ENCODE results near the gene PRPF40B. TPM values are rescaled to one million over a fixed set of nuclear protein-coding genes. Genes with fewer than 3 reads are reported as not detected.

PRPF40B gene
- total RNA-seq, 1 experiment from 2014 or later, result 27.5 TPM

DNA sequence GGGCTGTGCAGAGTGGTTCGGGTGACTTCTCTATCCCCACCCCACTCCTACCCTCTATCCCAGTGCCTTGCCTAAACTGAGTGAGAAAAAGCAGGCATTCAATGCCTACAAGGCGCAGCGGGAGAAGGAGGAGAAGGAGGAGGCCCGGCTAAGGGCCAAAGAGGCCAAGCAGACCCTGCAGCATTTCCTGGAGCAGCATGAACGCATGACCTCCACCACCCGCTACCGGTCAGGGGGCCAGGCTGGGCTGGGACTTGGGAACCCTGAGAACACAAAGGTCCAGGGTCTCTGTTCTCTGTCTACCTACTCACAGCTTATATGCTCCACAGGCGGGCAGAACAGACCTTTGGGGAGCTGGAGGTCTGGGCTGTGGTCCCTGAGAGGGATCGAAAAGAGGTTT, 11.7 kb downstream of the PRPF40B start:
- BruUV-seq (replicated peaks), result no TSS peak
- Histone ChIP-seq H3K79me2 (ENCODE audit: low read depth) (no peaks in the 10 kb centered on the region), H3K9me2 (ENCODE audit: insufficient read depth) (no peaks in the 10 kb centered on the region), H3K4me3 (no peak overlapping the region), H3K27ac (no peak overlapping the region), H3F3A (ENCODE audit: insufficient read depth, low read depth) (no peaks in the 10 kb centered on the region), H3K9me3 (ENCODE audit: insufficient read depth, low read depth) (no peaks in the 10 kb centered on the region), H3K36me3 (ENCODE audit: low read depth) (no peaks in the 10 kb centered on the region), H3K4me1 (replicated peaks; ENCODE audit: insufficient read depth) (no peaks in the 10 kb centered on the region), H2AFZ (no peak overlapping the region), H4K20me1 (ENCODE audit: insufficient read depth) (no peaks in the 10 kb centered on the region), H3K4me2 (no peak overlapping the region), H3K27me3 (ENCODE audit: insufficient read depth, low read depth) (no peaks in the 10 kb centered on the region)
- intact Hi-C loops (cut with micrococcal nuclease; ENCODE audit: unreplicated experiment), result no loop called here
- CTCF ChIA-PET, result interaction anchor here (0.5 kb wide), 1 partner anchor 12 kb away, joined by 3 read pairs; the partner anchor contains the start of gene PRPF40B
- DNase-seq, result no peak
- TF ChIP-seq, protein P1, sequence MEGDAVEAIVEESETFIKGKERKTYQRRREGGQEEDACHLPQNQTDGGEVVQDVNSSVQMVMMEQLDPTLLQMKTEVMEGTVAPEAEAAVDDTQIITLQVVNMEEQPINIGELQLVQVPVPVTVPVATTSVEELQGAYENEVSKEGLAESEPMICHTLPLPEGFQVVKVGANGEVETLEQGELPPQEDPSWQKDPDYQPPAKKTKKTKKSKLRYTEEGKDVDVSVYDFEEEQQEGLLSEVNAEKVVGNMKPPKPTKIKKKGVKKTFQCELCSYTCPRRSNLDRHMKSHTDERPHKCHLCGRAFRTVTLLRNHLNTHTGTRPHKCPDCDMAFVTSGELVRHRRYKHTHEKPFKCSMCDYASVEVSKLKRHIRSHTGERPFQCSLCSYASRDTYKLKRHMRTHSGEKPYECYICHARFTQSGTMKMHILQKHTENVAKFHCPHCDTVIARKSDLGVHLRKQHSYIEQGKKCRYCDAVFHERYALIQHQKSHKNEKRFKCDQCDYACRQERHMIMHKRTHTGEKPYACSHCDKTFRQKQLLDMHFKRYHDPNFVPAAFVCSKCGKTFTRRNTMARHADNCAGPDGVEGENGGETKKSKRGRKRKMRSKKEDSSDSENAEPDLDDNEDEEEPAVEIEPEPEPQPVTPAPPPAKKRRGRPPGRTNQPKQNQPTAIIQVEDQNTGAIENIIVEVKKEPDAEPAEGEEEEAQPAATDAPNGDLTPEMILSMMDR (conservative IDR thresholded peaks at IDR 0.05), result no peak
- TF ChIP-seq EZH2 (IDR thresholded peaks at IDR 0.05; ENCODE audit: low read depth), result no peak
- POLR2A ChIA-PET (ENCODE audit: unreplicated experiment), result no interaction called here

DNA sequence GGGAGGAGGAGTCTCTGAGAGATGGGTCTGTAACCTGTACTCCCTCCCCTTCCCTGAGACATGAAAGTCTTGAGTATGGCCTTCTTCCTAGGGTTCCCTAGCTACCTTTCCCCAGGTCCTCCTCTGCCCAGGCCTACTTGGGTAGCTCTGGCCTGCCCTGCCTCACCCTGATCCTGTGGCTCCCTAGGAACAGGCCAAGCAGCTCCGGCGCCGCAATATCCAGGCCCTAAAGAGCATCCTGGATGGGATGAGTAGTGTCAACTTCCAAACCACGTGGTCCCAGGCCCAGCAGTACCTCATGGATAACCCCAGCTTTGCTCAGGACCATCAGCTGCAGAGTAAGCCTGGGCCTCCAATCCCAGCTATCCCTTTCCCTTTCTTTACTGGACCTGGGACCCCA, 12.3 kb downstream of the PRPF40B start:
- Histone ChIP-seq H3K4me2 (no peak overlapping the region), H3K9me2 (ENCODE audit: insufficient read depth) (no peaks in the 10 kb centered on the region), H4K20me1 (ENCODE audit: insufficient read depth) (no peaks in the 10 kb centered on the region), H3K4me1 (replicated peaks; ENCODE audit: insufficient read depth) (no peaks in the 10 kb centered on the region), H3K36me3 (ENCODE audit: low read depth) (no peaks in the 10 kb centered on the region), H3F3A (ENCODE audit: insufficient read depth, low read depth) (no peaks in the 10 kb centered on the region), H2AFZ (no peak overlapping the region), H3K4me3 (no peak overlapping the region), H3K79me2 (ENCODE audit: low read depth) (no peaks in the 10 kb centered on the region), H3K27ac (no peak overlapping the region), H3K9me3 (ENCODE audit: insufficient read depth, low read depth) (no peaks in the 10 kb centered on the region), H3K27me3 (ENCODE audit: insufficient read depth, low read depth) (no peaks in the 10 kb centered on the region)
- intact Hi-C loops (cut with micrococcal nuclease; ENCODE audit: unreplicated experiment), result no loop called here
- no peak for DNase-seq
- no TSS peak for BruUV-seq (replicated peaks)
- TF ChIP-seq, protein P1 (conservative IDR thresholded peaks at IDR 0.05), result no peak
- TF ChIP-seq EZH2 (IDR thresholded peaks at IDR 0.05; ENCODE audit: low read depth), result no peak
- CTCF ChIA-PET, result interaction anchor here (0.6 kb wide), 1 partner anchor 1449 kb away, joined by 7 read pairs; no protein-coding TSS in a partner anchor
- POLR2A ChIA-PET (ENCODE audit: unreplicated experiment), result interaction anchor here (0.6 kb wide), 1 partner anchor 165 kb away, joined by 5 read pairs; no protein-coding TSS in a partner anchor

DNA sequence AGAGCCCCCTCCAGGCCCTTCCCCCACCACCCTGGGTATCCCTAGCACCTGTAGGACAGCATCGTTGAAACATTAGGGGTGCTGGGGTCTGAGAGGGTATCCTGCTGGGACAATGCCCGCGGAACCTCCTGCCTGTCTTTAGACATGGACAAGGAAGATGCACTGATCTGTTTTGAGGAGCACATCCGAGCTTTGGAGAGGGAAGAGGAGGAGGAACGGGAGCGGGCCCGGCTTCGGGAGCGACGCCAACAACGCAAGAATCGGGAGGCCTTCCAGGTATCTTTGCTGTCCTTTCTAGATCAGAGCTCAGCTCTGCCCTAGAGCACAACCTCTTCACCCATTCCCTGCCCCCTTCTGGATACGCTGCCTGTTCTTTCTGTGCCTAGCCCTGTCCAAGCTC, 13.2 kb downstream of the PRPF40B start:
- intact Hi-C loops (cut with micrococcal nuclease; ENCODE audit: unreplicated experiment), result no loop called here
- no peak for DNase-seq
- Histone ChIP-seq H3F3A (ENCODE audit: insufficient read depth, low read depth) (peaks cover 2% of the 10 kb centered on the region; the same call in 1 of the 2 replicates), H3K27ac (no peak overlapping the region), H3K27me3 (ENCODE audit: insufficient read depth, low read depth) (no peaks in the 10 kb centered on the region), H3K4me3 (no peak overlapping the region), H3K4me1 (replicated peaks; ENCODE audit: insufficient read depth) (peaks cover 3% of the 10 kb centered on the region), H3K9me3 (ENCODE audit: insufficient read depth, low read depth) (no peaks in the 10 kb centered on the region), H3K9me2 (ENCODE audit: insufficient read depth) (no peaks in the 10 kb centered on the region), H3K36me3 (ENCODE audit: low read depth) (no peaks in the 10 kb centered on the region), H2AFZ (no peak overlapping the region), H4K20me1 (ENCODE audit: insufficient read depth) (no peaks in the 10 kb centered on the region), H3K4me2 (no peak overlapping the region), H3K79me2 (ENCODE audit: low read depth) (no peaks in the 10 kb centered on the region)
- ChIA-PET CTCF (no interaction called here), POLR2A (ENCODE audit: unreplicated experiment) (interaction anchor here (0.5 kb wide), 1 partner anchor 1017 kb away, joined by 5 read pairs; no protein-coding TSS in a partner anchor)
- TF ChIP-seq, protein P1 (conservative IDR thresholded peaks at IDR 0.05), result no peak
- no peak for TF ChIP-seq EZH2 (IDR thresholded peaks at IDR 0.05; ENCODE audit: low read depth)
- BruUV-seq (replicated peaks), result no TSS peak
